Breast epithelium (tissue), 4 donors: ENCODE results near the gene WDR11. TPM values are rescaled to one million over a fixed set of nuclear protein-coding genes. Genes with fewer than 3 reads are reported as not detected.
A peak's percentile ranks its signal among the peaks of the same experiment; 100 is the strongest.

Experiments
- DNase-seq, 2 donors: peaks; one replicate each; pipeline ENCODE4 v3.0.0-alpha.2; 2019; ENCODE audit warnings: low spot score in 2 of 2
- H3K27ac ChIP-seq, 2 donors: fragments of 200-600 bp; sonication (generic) in 1 of 2; one replicate each; pipeline ENCODE4 v1.5.1; 2016 to 2019; ENCODE audit warnings: mild to moderate bottlenecking in 1 of 2
- H3K27me3 ChIP-seq, 2 donors: fragments of 200-600 bp; sonication (generic) in 1 of 2; one replicate each; pipeline versions ENCODE4 v1.5.1 to v1.6.0; 2017 to 2019; ENCODE audit warnings: control low read depth in 1 of 2, mild to moderate bottlenecking in 1 of 2
- H3K36me3 ChIP-seq: fragments of 200-600 bp; one replicate; pipeline ENCODE4 v1.5.1; 2019
- H3K4me1 ChIP-seq, 2 donors: fragments of 200-600 bp; sonication (generic); one replicate each; pipeline ENCODE4 v1.5.1; 2016 to 2019; ENCODE audit warnings: control low read depth in 1 of 2
- H3K4me3 ChIP-seq, 3 donors: fragments of 200-600 bp; sonication (generic); 1 replicate in 2 of 3; 2 replicates in 1 of 3; pipeline ENCODE4 v1.5.1; 2016 to 2019; ENCODE audit warnings: mild to moderate bottlenecking in 3 of 3, moderate library complexity in 2 of 3
- H3K9me3 ChIP-seq, 2 donors: fragments of 200-600 bp; sonication (generic) in 1 of 2; one replicate each; pipeline ENCODE4 v1.5.1; 2016 to 2019; ENCODE audit warnings: control low read depth in 1 of 2
- CTCF ChIP-seq, 3 donors: fragments of 450-650 bp; IDR thresholded peaks; one replicate each; pipeline ENCODE4 v1.5.1; 2016 to 2017; ENCODE audit warnings: antibody characterized with exemption in 3 of 3, mild to moderate bottlenecking in 3 of 3, moderate library complexity in 3 of 3
- POLR2A ChIP-seq: fragments of 450-650 bp; IDR thresholded peaks from one replicate; pipeline ENCODE4 v1.6.1; 2016; ENCODE audit warnings: antibody characterized with exemption, mild to moderate bottlenecking, moderate library complexity
- POLR2AphosphoS5 ChIP-seq, 3 donors: sonication (generic); formaldehyde crosslinking; IDR thresholded peaks; one replicate each; pipeline ENCODE4 v1.6.1; 2017; ENCODE audit warnings: antibody characterized with exemption in 3 of 3
- intact Hi-C: fragments of 100-400 bp; cut with DNase I; formaldehyde crosslinking; loops from one replicate; pipeline ENCODE4 v1.15.1; 2023; ENCODE audit warnings: low total_unique reads
- total RNA-seq, 3 donors: library from RNA; depleted of rRNA; stranded (reverse); fragments of >200 nt; gene quantifications; one replicate each; pipeline ENCODE4 v1.1.0, GENCODE V29; 2016

The WDR11 gene
- total RNA-seq, 3 donors from 2014 or later, result 58.7 to 74.8 (median 65.6) TPM

GRCh38 chr10:120944586-120945125, 93.5 kb downstream of the WDR11 start:
- no peak for TF ChIP-seq POLR2A
- TF ChIP-seq POLR2AphosphoS5 (IDR thresholded peaks at IDR 0.05), result no peak
- TF ChIP-seq CTCF (IDR thresholded peaks at IDR 0.05), result no peak
- DNase-seq, result no peak
- H3K4me1 ChIP-seq, result no peaks in the 10 kb centered on the region
- peaks cover 0 to 12% of the 10 kb centered on the region in 2 donors for H3K27me3 ChIP-seq
- H3K9me3 ChIP-seq, result no peaks in the 10 kb centered on the region
- no peak overlapping the region for H3K4me3 ChIP-seq
- no peak overlapping the region for H3K27ac ChIP-seq
- no peaks in the 10 kb centered on the region for H3K36me3 ChIP-seq
- intact Hi-C loops, result loop anchor here (5.0 kb wide), 1 partner anchor 953 kb away; no protein-coding TSS in a partner anchor

GRCh38 chr10:120945182-120945581, 94.0 kb downstream of the WDR11 start:
- H3K36me3 ChIP-seq, result no peaks in the 10 kb centered on the region
- intact Hi-C loops, result loop anchor here (5.0 kb wide), 1 partner anchor 952 kb away; no protein-coding TSS in a partner anchor
- no peak for TF ChIP-seq POLR2A
- no peak for TF ChIP-seq POLR2AphosphoS5 (IDR thresholded peaks at IDR 0.05)
- no peak for TF ChIP-seq CTCF (IDR thresholded peaks at IDR 0.05)
- H3K9me3 ChIP-seq, result no peaks in the 10 kb centered on the region
- H3K27ac ChIP-seq, result no peak overlapping the region
- H3K27me3 ChIP-seq, result peaks cover 0 to 17% of the 10 kb centered on the region in 2 donors
- no peaks in the 10 kb centered on the region for H3K4me1 ChIP-seq
- no peak overlapping the region for H3K4me3 ChIP-seq
- no peak for DNase-seq

- intact Hi-C loops, result loop anchor here (5.0 kb wide), 1 partner anchor 951 kb away; no protein-coding TSS in a partner anchor
- Histone ChIP-seq H3K9me3 (no peaks in the 10 kb centered on the region), H3K4me3 (no peak overlapping the region), H3K36me3 (no peaks in the 10 kb centered on the region), H3K27ac (peak overlapping the region; percentile 1 to 12), H3K27me3 (peaks cover 0 to 24% of the 10 kb centered on the region in 2 donors), H3K4me1 (no peaks in the 10 kb centered on the region)
- TF ChIP-seq CTCF (IDR thresholded peaks at IDR 0.05) (no peak), POLR2AphosphoS5 (IDR thresholded peaks at IDR 0.05) (no peak), POLR2A (no peak)
- peak; percentile 81 to 83 for DNase-seq
Measured at GRCh38 chr10:120945801-120946302, 94.7 kb downstream of the WDR11 start.

- no peak for DNase-seq
- peaks cover 0 to 26% of the 10 kb centered on the region in 2 donors for H3K27me3 ChIP-seq
- TF ChIP-seq POLR2AphosphoS5 (IDR thresholded peaks at IDR 0.05), result no peak
- no peak for TF ChIP-seq POLR2A
- H3K9me3 ChIP-seq, result no peaks in the 10 kb centered on the region
- H3K27ac ChIP-seq, result peak overlapping the region; percentile 1 to 43
- no peak overlapping the region for H3K4me3 ChIP-seq
- no peaks in the 10 kb centered on the region for H3K4me1 ChIP-seq
- H3K36me3 ChIP-seq, result no peaks in the 10 kb centered on the region
- intact Hi-C loops, result loop anchor here (5.0 kb wide), 1 partner anchor 951 kb away; no protein-coding TSS in a partner anchor
Measured at GRCh38 chr10:120946497-120946896, 95.3 kb downstream of the WDR11 start.

- peak in 1 of 2 donors; percentile 33 for DNase-seq
- H3K27ac ChIP-seq, result no peak overlapping the region
- peaks cover 0 to 21% of the 10 kb centered on the region in 2 donors for H3K27me3 ChIP-seq
- H3K4me1 ChIP-seq, result no peaks in the 10 kb centered on the region
- H3K36me3 ChIP-seq, result no peaks in the 10 kb centered on the region
- H3K9me3 ChIP-seq, result peaks cover 5 to 8% of the 10 kb centered on the region in 2 donors
- peak overlapping the region; percentile 20 to 61 (median 28) for H3K4me3 ChIP-seq
- TF ChIP-seq POLR2AphosphoS5 (IDR thresholded peaks at IDR 0.05) (no peak), CTCF (IDR thresholded peaks at IDR 0.05) (peak in 2 of 3 donors; percentile 53 to 73), POLR2A (no peak)
- intact Hi-C loops, result loop anchor here (5.0 kb wide), 1 partner anchor 948 kb away; no protein-coding TSS in a partner anchor
Measured at GRCh38 chr10:120948889-120949608, 97.9 kb downstream of the WDR11 start.
